Islet precursor cell (in vitro differentiated cells): ENCODE measurements around the gene FAXDC2.
"Not testable (repeated sequence)": the region's sequence is repeated elsewhere in the genome, so short reads cannot be mapped to it uniquely, and the experiment has no call there.

Experiments
- DNase-seq: peaks from one replicate; pipeline ENCODE4 v3.0.0-alpha.2; 2018

The FAXDC2 gene

DNA sequence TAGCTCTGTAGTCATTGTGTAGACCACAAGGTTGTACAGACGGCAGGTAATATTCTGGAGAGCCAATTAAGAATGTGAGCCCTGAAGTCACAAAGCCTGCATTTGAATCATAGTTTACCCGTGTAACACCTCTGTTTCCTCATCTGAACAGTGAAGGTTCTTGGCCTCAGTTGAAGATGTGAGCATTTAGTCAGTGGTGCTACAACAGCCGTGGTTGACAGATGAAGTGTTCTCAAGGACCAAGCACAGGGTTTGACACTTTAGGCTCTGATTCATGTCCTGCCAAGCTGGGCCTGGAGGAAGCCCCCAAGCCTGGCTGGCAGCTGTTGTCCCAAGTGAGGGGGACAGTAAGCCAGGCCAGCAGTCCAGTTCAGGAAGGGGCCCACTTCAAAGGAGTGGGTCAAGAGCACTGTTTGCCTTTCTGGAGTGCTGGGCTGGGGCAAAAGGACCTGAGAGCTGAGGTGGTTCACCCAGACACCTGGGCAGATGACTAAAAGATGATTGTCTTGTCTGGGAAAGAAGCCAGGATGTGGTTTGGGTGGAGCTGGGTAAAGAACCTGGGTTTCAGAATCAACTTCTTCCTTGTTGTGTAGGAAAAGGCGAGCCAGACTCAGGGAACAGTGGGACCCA is 20.7 kb downstream of the FAXDC2 start:
- DNase-seq, result peak; percentile 69

- no peak for DNase-seq
These were observed 21.2 kb downstream of the FAXDC2 start for GRCh38 chr5:154829181-154829588.

DNA sequence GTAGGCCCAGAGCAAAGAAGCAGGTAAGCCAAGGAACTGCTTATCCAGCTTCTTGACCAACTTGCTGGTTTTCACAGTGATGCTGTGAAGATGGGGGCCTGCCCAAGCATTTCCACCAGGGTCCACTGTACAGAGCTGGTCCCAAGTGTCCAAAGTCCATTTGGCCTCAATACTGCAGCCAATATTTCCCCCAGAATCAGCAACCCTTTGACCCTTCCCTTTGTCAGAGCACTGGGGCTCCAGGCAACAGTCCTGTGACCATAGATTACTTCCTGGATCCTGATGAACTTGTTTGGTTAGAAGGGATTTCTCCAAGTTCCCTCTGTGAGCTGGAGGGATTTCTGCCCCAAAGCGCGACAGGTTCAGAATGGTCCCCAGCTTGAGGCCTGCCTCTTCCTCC is 26.3 kb downstream of the FAXDC2 start:
- DNase-seq, result no peak

GRCh38 chr5:154823605-154824004 is 26.8 kb downstream of the FAXDC2 start:
- no peak for DNase-seq

DNA sequence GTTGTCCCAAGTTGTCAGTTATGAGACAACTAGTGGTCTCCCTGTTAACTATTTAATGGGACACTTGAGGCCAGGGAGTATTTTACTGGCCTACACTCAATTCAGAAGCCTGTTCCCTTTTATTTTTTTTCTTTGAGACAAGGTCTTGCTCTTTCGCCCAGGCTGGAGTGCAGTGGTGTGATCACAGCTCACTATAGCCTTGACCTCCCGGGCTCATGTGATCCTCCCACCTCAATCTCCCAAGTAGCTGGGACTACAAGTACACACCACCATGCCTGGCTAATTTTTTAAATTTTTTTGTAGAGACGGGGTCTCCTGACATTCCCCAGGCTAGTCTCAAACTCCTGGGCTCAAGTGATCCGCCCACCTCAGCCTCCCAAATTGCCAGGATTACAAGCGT is 27.5 kb downstream of the FAXDC2 start:
- not testable (repeated sequence) for DNase-seq

- DNase-seq, result no peak
These were observed 30.0 kb downstream of the FAXDC2 start for GRCh38 chr5:154820383-154820782.

- no peak for DNase-seq
These were observed 30.9 kb downstream of the FAXDC2 start for GRCh38 chr5:154819546-154819945.

GRCh38 chr5:154818471-154819116 is 31.8 kb downstream of the FAXDC2 start:
- DNase-seq, result no peak

- DNase-seq, result no peak
These were observed 32.6 kb downstream of the FAXDC2 start for GRCh38 chr5:154817815-154818214.

DNA sequence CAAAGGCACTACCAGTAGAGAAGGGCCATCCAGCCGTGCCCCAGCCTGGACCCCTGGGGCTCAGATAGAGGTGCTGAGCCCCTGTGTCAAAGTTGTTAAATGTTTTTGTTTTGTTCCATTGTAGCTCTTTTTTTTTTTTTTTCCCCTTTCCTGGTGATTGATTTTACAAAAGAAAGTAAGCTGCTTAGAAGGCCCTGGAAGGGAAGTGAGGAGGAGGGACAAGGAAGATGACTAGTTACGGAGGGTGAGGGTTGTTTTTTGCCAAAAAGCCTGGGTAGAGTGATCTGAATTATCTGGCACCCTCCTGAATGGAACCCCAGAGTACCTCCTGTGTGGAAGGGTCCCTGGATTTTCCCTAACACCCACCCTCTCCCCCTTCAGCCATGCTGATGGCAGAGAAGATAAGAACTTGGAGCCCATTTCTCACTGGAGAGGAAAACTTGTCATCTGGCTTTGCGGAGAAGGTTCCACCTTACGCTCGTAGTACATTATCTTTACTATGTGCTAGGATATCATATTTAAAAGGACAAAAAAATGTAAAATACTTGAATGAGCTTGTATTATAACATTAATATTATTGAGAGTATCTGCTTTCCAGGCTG is 33.4 kb downstream of the FAXDC2 start:
- no peak for DNase-seq

DNA sequence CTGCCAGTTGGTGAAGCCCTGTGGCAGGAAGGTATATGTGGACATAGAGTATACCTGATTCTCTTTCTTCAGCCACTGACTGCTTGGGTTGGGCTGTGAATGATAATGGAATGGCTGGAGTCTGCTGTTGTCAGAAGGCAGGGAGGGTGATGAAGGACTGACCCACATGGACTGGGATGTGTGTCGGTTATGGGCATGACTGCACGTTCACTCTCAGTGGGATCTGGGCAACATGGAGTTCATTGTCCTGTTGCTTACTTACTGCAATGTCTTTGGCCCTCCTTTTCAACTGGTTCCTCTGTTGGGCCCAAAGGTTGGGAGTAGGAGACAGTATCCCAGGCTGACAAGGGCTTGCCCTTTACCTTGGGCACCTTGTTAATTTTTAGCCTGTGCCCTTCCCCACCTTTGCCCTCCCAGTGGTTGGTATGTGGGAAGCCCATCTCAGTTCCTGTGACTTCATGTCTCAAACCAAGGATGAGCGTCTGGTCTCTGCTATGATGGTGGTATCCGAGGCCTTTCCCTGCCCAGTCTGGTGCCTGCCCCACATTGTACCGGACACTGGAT is 34.6 kb downstream of the FAXDC2 start:
- no peak for DNase-seq

GRCh38 chr5:154815025-154815424 is 35.4 kb downstream of the FAXDC2 start:
- no peak for DNase-seq

DNA sequence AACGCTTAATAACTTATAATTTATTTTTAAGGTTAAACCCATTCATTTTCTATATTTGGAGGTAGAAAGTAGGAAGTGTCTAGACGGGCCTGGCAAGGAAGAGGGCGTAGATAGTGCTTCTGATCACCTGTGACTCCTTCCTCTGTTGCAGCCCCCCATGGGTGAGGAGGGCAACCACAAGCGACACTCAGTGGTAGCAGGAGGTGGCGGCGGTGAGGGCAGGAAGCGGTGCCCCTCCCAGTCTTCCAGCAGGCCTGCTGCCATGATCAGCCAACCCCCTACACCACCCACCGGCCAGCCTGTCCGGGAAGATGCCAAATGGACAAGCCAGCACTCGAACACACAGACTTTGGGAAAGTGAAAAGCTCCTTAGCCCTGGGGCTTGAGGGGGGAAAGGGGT is 36.7 kb downstream of the FAXDC2 start:
- DNase-seq, result no peak

GRCh38 chr5:154813158-154813557 is 37.2 kb downstream of the FAXDC2 start:
- no peak for DNase-seq

DNA sequence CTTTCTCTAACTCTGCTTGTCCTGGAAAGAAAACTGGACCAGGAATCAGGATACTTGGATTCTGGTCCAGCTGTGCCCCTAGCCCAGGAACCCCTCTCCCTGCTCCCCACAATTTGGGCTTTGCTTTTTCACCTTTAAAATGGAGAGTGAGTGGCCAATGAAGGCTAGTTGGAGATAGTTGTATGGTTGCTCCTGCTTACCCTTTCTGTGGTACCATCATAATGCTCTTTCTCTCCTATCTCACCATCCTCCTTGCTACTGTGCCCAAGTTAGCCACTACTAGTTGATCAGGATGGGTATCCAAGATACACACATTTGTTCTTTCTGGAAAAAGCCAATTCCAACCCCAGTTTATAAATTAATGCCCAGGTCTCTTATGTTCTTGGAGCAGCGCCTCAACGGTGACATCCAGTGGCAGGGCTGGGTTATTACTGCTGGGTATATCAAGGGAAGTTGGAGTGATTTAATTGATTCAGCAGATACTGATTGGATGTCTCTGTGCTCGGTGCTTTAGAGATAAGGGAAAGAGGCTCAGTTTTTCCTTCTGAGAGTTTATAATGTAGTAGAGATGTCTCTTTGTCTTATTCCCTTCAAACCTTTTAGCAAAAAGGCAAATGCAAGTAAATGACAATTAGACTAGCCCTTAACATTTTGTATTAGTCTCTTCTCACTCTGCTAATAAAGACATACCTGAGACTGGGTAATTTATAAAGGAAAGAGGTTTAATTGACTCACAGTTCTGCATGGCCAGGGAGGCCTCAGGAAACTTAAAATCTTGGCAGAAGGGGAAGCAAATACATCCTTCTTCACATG is 38.5 kb downstream of the FAXDC2 start:
- no peak for DNase-seq

DNA sequence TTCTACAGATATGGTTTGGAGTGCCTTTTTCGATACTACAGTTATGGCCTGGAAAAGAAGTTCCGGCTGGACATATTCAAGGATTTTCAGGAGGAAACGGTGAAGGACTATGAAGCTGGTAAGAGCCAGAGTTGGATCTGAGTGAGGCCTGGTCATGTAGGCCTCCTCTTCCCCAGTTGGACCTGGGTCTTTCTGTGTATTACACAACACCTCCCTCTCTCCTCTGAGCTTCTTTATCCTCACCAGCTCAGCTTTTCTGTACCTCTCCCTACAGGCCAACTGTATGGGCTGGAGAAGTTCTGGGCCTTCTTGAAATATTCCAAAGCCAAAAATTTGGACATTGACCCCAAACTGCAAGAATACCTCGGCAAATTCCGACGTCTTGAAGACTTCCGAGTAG is 39.2 kb downstream of the FAXDC2 start:
- DNase-seq, result no peak

DNA sequence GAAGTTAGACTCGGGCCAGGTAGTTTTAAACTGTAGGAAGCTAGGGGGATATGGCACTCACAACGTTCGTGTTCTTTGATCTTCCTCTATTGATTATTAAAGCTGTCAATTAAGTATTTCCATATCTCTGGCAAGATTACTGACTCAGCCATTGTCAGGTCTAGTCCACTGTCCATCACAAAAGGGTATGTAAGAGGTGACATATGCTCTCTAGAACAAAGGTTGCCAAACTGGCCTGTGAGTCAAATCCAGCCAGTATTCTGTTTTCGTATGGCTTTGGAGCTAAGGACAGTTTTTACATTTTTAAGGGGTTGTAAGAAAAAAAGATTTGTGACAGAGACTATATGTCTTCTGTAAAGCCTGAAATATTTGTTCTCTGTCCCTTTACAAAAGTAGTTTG is 44.2 kb downstream of the FAXDC2 start:
- no peak for DNase-seq

DNA sequence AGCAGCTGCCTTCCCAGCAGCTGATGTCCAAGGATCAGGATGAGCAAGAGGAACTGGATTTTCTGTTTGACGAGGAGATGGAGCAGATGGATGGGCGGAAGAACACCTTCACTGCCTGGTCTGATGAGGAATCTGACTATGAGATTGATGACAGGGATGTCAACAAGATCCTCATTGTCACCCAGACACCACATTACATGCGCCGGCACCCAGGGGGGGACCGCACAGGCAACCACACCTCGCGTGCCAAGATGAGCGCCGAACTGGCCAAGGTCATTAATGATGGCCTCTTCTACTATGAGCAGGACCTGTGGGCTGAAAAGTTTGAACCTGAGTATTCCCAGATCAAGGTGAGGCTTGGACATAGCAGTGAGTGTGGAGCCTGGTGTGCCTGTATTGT is 48.4 kb downstream of the FAXDC2 start:
- no peak for DNase-seq

DNA sequence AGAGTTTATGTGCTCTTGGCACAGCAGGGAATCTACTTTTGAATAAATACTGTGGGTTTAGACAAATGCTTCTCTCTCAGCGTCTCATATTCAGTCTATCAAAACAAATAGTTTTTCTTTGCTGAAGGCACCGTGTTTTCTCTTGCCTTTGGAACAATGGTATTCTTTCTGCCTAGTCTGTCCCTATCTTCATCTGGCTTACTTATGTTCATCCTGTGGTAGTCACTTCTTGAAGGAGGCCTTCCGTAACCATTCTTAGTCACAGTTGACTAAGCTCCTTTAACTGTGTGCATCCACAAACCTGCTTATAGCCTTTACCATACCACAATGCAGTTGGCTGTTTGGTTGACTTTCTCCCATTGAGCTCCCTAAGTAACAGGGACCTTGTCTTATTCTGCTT is 49.3 kb downstream of the FAXDC2 start:
- no peak for DNase-seq

DNA sequence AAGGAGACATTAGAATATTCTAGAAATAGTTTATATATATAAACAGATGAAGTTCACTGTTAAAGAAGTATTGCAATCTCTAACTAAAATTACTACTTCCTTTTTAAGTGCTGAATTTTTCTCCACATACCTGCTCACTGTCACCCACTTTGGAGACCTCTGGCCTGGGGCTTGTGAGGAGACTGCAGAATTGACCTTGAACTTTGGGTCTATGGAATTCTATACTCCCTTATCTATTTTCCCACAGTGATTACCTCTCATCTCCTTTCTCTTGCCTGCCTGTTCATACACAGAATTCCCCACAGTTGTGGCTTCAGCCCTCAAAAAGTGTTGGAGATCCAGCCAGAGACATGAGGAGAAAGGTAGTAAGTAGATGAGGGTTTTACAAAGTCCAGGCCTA is 49.8 kb downstream of the FAXDC2 start:
- no peak for DNase-seq

DNA sequence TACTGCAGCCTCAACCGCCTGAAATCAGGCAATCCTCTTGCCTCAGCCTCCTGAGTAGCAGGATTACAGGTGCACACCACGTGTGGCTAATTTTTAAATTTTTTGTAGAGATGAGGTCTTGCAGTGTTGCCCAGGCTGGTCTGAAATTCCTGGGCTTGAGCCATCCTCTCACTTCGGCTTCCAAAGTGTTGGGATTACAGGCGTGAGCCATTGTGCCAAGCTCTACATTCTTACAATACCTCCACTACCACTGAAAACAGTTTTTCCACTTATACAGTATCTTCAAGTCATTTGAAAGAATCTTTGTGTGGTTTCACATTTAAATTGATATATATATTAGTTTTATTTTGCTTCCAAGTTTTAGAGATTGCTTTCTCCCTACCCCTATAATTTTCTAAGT is 52.6 kb downstream of the FAXDC2 start:
- DNase-seq, result no peak

GRCh38 chr5:154795235-154795596 is 55.2 kb downstream of the FAXDC2 start:
- no peak for DNase-seq

GRCh38 chr5:154794525-154795234 is 55.7 kb downstream of the FAXDC2 start:
- no peak for DNase-seq
